Adipocyte (in vitro differentiated cells): ENCODE results near the gene ADORA2A.
"Not testable (repeated sequence)": the region's sequence is repeated elsewhere in the genome, so short reads cannot be mapped to it uniquely, and the experiment has no call there.

ENCODE experiments used
- DNase-seq: peaks from one replicate; pipeline ENCODE4 v3.0.0-alpha.2; 2015; ENCODE audit warnings: low read depth
- H3K27me3 ChIP-seq: replicated peaks from 2 replicates; pipeline ENCODE4 v1.7.0; 2013; ENCODE audit warnings: mild to moderate bottlenecking, low read length, moderate library complexity; ENCODE audit not compliant: control insufficient read depth, insufficient read depth
- H3K36me3 ChIP-seq: 2 replicates; pipeline ENCODE4 v1.7.0; 2013; ENCODE audit warnings: low read length, mild to moderate bottlenecking, moderate library complexity; ENCODE audit not compliant: control insufficient read depth, insufficient read depth, severe bottlenecking
- H3K4me1 ChIP-seq: 2 replicates; pipeline ENCODE4 v1.7.0; 2013; ENCODE audit warnings: mild to moderate bottlenecking, low read length, moderate library complexity; ENCODE audit not compliant: control insufficient read depth, insufficient read depth
- H3K4me3 ChIP-seq: 2 replicates; pipeline ENCODE4 v1.7.0; 2013; ENCODE audit warnings: mild to moderate bottlenecking, low read length, moderate library complexity
- H3K9ac ChIP-seq: 2 replicates; pipeline ENCODE4 v1.7.0; 2013; ENCODE audit warnings: mild to moderate bottlenecking, low read length, moderate library complexity
- H3K9me3 ChIP-seq: 2 replicates; pipeline ENCODE4 v1.7.0; 2013; ENCODE audit warnings: mild to moderate bottlenecking, low read length, moderate library complexity; ENCODE audit not compliant: control insufficient read depth

The ADORA2A gene

DNA sequence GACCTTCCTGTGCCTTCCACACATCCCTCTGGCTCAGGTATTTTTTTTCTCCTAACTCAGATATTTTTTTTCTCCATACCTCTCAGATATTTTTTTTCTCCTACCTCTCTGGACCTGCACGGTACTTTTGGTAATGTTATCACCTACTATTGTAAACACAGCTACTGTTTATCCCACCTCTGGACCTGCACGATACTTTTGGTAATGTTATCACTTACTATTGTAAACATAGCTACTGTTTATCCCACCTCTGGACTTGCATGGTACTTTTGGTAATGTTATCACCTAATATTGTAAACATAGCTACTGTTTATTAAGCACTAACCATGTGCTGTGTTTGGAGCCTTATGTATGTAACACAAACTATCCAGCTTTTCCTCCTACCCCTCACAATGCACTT is 55.6 kb downstream of the ADORA2A start:
- no peaks in the 10 kb centered on the region for H3K36me3 ChIP-seq
- no peaks in the 10 kb centered on the region for H3K27me3 ChIP-seq
- H3K9ac ChIP-seq: peak overlapping the region; percentile 21
- H3K9me3 ChIP-seq: no peaks in the 10 kb centered on the region
- H3K4me1 ChIP-seq: peaks cover 28% of the 10 kb centered on the region
- no peak for DNase-seq
- no peak overlapping the region for H3K4me3 ChIP-seq

DNA sequence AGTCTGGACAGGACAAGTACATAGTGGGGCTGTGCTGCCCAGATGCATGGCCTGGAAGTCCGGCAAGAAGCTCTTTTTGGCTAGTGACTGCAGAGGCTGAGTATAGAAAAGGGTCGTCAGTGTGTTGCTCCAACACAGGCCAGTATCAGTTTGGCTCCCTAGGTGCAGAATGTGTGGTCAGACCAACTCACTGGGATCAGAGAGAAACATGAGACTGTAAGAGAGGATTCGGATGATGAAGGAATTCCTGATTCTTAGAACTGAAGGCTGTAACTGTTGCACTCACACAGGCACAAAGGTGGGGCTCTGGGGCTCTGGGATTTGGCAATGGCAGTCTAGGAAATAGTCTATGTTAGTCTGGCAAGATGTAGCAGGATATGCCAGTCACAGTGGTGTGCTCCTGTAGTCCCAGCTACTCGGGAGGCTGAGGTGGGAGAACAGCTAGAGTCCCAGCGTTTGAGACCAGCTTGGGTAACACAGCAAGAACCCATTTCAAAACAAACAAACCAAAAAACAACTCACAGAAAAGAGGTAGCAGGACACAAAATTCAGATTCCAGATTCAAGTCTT is 56.7 kb downstream of the ADORA2A start:
- H3K4me3 ChIP-seq: no peak overlapping the region
- no peaks in the 10 kb centered on the region for H3K9me3 ChIP-seq
- H3K36me3 ChIP-seq: no peaks in the 10 kb centered on the region
- H3K4me1 ChIP-seq: peaks cover 28% of the 10 kb centered on the region
- H3K9ac ChIP-seq: no peak overlapping the region
- DNase-seq: peak; percentile 33
- no peaks in the 10 kb centered on the region for H3K27me3 ChIP-seq

DNA sequence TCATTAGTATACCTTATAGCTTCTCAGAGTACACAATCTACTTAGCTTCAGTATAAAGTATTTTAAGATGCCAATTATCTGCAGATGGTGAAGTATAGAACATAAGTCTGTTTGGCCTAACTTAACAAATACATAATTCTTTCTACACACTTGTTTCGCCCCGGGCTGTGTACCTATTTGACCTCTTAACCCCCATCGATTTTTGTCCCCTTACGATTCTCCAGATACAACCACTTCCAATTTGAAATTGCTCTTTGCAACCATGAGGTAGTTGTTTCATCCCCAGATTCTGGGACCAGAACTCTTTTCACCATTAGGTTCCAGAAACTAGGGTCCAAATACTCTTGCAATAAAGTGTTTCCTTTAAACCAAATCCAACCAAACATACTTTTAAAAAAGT is 57.8 kb downstream of the ADORA2A start:
- Histone ChIP-seq H3K4me3 (no peak overlapping the region), H3K9me3 (no peaks in the 10 kb centered on the region), H3K9ac (no peak overlapping the region), H3K36me3 (no peaks in the 10 kb centered on the region), H3K27me3 (no peaks in the 10 kb centered on the region), H3K4me1 (peaks cover 28% of the 10 kb centered on the region)
- no peak for DNase-seq

DNA sequence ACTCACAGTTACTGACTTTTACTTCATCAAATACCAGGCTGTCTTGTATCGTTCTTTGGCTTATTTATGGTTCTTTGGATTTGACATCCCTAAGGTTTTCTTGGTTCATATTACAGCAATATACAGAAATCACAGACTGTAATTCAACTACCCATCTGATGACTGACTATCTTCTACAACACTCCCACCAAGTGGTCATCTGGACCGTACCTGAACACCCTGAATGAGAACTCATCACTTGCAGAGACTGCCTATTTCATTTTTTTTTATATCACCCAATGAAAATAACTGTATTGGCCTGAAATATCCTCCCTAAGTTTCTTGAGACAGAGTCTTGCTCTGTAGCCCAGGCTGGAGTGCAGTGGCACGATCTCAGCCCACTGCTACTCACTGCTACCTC is 58.2 kb downstream of the ADORA2A start:
- no peaks in the 10 kb centered on the region for H3K9me3 ChIP-seq
- no peaks in the 10 kb centered on the region for H3K27me3 ChIP-seq
- DNase-seq: no peak
- peaks cover 28% of the 10 kb centered on the region for H3K4me1 ChIP-seq
- H3K9ac ChIP-seq: no peak overlapping the region
- H3K36me3 ChIP-seq: no peaks in the 10 kb centered on the region
- no peak overlapping the region for H3K4me3 ChIP-seq

DNA sequence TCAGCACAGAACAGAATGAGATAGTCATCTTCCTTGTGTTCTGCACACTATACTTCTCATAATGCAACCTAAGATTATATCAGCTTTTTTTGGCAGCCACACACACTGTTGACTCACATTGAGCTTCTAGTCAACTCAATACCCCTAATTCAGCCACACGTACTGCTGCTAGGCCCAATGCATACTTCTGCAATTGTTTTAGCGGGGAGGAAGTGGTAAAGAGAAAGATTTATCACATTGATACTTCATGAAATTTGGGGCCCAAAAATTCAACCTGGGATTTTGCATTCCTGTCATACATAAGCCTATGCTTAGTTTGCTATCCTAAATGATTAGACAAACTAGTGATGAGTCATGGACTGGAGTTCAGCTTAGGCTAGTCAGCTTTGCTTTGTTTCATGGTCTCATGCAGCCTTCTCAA is 59.1 kb downstream of the ADORA2A start:
- no peaks in the 10 kb centered on the region for H3K9me3 ChIP-seq
- H3K4me3 ChIP-seq: no peak overlapping the region
- H3K36me3 ChIP-seq: no peaks in the 10 kb centered on the region
- H3K4me1 ChIP-seq: peaks cover 27% of the 10 kb centered on the region
- no peaks in the 10 kb centered on the region for H3K27me3 ChIP-seq
- H3K9ac ChIP-seq: no peak overlapping the region
- DNase-seq: peak; percentile 85

DNA sequence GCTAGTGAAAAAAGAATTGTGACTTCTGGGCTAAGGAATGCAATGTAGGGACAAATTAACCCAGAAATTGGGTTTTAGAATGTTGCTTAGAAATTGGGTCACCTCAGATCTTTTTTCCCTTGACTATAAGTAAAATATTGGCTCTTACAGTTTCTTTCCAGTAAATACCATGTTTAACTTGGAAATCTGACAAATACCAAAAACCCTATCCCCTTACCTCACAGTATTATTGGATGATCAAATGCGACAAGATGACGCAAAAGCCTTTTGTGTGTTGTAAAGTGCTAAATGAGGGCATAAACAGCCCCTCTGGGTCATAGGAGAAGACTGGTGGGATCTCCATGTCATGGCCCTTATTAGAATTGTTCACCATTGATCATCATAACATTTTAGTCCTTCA is 61.6 kb downstream of the ADORA2A start:
- peak; percentile 55 for DNase-seq
- Histone ChIP-seq H3K4me1 (peaks cover 9% of the 10 kb centered on the region), H3K27me3 (peaks cover 7% of the 10 kb centered on the region), H3K4me3 (no peak overlapping the region), H3K9ac (no peak overlapping the region), H3K9me3 (no peaks in the 10 kb centered on the region), H3K36me3 (no peaks in the 10 kb centered on the region)

DNA sequence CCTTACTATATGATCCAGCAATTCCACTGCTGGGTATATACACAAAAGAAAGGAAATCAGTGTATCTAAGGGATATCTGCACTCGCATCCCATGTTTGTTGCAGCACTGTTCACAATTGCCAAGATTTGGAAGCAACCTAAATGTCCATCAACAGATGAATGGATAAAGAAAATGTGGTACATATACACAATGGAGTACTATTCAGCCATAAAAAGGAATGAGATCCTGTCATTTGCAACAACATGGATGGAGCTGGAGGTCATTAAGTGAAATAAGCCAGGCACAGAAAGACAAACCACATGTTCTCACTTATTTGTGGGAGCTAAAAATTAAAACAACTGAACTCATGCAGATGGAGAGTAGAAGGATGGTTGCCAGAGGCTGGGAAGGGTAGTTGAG is 62.0 kb downstream of the ADORA2A start:
- not testable (repeated sequence) for H3K4me1 ChIP-seq, H3K9me3 ChIP-seq, H3K9ac ChIP-seq, H3K4me3 ChIP-seq, DNase-seq, H3K36me3 ChIP-seq
- H3K27me3 ChIP-seq: peaks cover 12% of the 10 kb centered on the region
